GM21390 (cell line): ENCODE data around the gene ADRB2.

Experiments used
- ATAC-seq: cut with Tn5 transposase; IDR thresholded peaks from one replicate; pipeline ENCODE4 v1.9.1; 2021; ENCODE audit not compliant: unreplicated experiment

The ADRB2 gene

DNA sequence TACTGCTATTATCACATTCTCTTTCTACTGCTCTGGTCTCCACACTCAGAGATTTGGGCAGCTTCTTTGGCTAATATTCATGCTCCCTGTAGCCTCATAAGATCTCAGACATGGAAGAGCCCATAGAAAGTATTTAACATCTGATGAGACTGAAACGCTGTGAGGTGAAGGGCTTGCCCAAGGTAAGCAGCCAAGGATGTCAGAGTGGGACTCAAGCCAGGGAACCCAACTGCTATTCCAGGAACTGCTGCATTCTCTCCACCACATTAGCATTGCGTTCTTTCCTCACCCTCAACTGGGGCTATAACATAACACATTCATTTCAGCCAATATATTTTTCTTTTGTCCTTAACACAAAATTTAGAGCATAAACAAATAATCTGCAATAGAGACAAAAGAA is 3.8 kb downstream of the ADRB2 start:
- no peak for ATAC-seq

DNA sequence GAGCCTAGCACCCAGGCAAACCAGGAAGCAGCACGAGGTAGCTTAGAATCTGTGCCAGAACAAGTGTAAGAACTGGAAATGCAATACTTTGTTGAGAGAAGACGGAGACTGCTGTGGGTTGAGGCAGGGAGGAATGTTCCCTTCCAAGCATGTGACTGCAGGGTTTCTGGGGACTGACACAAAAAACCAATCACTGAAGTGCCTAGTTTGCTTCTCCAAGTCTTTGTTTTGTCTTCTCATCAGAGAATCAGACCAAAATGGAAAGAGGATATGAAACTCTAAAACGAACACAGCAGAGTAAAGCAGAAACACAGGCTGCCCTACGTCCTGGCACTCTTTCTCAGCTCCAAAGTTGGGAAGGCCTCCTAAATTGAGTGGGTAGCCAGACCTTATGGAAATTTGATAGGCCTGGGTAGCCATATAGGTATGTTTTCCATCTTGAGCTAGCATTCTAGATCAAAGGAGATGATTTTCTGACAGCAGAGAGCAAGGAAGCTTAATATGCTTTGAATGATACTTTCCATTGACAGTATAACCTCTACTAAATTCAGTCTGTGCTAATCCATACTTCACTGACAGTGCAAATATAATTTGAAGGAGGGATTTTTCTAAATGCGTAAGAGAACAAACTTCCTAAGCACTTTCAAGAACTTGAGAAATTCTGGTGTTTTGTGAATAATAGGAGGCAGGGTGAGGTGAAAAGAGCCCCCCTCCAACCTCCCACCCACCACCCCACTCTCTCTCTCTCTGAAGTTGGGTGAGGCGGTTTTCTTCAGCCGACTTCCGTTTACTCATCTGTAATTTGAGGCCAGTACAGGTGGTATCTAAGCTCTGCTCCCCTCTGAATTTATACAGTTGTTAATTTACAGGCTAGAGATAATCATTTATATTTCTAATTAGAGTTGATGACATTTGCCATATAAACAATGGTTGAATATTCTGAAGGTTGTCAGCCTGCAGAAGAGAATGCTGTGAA is 5.5 kb downstream of the ADRB2 start:
- peak; percentile 93 for ATAC-seq

GRCh38 chr5:148833122-148833521 is 6.7 kb downstream of the ADRB2 start:
- ATAC-seq: no peak

GRCh38 chr5:148833925-148834324 is 7.5 kb downstream of the ADRB2 start:
- ATAC-seq: no peak

DNA sequence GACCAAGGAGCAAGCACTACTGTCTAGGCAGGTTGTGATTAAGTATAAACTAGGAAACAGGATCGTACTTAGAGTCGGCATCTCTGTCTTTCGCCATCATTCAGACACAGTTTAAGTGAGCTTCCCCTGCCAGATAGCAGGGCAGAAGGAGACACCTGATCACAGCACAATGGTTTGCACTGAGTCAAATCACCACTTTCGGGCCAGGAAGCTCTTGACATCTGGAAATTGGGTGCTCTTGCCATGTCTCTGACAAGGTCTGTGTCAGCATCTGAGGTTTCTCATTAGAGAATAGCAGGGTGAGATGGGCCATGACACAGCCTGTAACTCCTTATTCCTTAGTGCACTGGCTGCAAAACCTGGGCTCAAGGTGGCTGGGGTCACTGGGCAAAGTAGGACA is 8.3 kb downstream of the ADRB2 start:
- no peak for ATAC-seq

GRCh38 chr5:148836272-148837250 is 10.2 kb downstream of the ADRB2 start:
- no peak for ATAC-seq

DNA sequence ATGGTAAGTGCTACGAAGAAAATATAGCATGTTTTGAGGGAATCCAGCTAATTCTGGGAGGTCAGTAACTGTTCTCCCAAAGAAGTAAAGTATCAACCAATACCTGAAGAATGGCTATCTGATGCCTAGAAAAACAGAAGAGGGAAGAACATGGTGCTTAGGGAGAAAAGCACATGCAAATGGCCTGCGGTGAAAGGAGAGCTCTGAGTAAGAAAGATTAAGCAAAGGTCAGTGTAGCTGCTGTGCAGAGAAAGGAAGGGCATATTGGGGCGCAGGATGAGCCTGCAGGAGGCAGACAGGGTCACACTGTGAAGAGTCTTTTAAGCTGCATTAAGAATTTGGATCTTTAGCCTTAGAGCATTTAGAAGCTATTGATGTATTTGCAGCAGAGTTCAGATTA is 11.0 kb downstream of the ADRB2 start:
- ATAC-seq: no peak

DNA sequence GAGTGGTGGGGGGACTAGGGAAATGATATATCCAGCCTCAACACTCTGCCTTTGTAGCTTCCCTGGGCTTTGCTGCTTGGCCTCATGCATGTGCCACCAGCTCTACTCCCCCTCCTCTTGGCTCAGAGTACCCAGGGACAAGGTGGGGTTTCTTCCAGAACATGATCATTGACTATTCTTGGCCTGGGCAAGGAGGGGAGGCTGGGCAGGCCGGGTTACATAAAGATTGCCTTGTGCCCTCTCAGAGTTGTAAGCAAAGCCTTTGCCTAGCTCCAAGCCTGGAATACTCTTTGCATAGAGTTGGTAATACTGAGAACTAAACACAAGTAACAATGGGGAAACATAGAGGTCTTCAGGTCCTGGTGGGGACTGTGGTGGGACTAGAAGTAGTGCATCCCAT is 11.9 kb downstream of the ADRB2 start:
- no peak for ATAC-seq

- peak; percentile 51 for ATAC-seq
Observed at GRCh38 chr5:148839960-148840359, 13.5 kb downstream of the ADRB2 start.

GRCh38 chr5:148840531-148840930 is 14.1 kb downstream of the ADRB2 start:
- no peak for ATAC-seq

DNA sequence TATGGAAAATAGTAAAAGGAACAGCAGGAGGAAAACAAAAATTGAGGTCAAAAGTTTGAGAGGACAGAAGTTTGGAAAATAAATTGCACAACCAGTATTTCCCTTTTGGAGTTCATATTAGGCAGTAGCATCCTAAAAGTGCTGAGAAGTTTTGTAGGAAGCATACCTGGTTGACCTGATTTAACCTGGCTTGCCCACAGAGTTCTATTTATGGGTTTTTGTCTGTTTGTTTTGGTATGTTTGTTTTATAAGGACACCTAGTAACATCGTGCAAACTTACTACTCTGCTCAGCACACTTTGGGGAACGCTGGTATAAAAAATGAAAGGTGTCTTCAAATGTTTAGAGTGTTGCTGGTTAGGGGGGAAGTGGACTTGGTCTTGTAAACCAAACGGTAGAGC is 15.1 kb downstream of the ADRB2 start:
- ATAC-seq: no peak

GRCh38 chr5:148842161-148842560 is 15.8 kb downstream of the ADRB2 start:
- ATAC-seq: no peak

DNA sequence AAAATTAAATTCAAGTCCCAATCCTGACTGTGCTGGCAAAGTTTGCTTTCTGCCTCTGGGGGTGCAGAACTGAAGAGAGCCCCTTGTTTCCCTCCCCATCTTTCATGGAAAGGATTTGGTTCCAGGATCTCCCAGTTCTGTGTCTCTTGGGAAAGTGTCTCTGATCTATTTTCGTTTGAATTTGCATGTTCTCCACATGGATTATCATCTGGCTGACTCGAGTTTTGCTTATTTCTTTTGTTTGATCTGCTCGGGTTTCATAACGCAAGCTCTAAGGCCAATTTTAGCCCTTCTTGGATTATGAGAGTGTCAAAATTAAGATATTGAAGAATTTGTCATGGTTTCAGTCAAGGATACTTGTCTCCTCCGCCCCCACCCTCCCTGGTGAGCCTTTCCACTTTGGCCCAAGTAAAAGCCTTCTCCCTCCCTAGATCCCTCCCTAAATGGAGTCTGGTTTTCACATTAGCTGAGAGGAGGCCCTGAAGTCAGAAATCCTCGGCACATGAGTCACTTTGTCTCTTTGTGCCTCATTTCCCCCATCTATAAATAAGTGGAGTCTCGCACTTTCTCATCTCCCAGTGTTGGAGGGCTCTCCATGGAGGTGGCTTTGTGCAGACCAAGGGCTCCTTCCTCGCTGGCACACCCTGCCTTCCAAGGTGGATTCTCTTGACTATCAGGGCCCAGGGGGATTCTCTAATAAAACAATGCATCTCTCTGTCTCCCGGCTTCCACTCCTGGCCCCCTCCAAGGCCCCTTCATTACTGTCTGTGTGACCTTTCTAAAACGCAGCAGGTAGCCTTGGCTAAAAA is 17.3 kb downstream of the ADRB2 start:
- ATAC-seq: no peak

DNA sequence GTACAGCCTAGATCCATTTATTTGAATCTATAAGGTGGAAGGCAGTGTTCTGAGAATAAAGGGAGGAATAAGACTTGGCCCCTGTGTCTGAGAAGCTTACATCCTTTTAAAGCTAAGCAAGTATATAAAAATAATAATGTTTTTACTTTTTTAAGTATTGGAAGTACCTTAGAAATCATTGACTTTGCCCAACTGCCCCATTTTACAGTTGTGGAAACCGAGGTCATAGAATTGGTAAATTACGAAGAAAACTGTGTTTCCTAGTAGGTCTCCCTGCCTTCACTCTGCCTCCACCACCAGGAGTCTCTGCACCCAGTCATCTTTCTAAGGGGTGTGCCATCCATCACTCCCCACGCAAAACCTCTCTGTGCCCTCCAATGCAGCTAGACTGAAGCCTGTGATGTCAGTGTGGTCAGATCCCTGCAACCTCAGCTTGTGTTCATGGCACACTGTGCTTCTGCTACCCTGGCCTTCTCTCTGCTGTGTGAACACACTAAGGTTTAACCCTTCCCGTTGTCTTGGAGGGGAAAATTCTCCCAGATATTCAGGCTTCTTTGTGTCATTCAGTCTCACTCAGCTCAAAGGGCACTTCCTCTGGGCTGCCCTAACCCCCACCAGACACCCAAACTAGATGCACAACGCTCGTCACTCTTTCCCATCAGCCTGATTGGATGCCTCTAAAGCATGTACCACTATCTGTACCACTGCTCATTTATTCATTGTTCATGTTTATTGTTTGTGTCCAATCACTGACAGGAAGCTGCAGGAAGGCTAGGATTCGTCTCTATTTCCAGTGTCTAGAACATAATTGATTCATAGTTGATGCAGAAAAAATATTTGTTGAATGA is 18.2 kb downstream of the ADRB2 start:
- ATAC-seq: no peak

DNA sequence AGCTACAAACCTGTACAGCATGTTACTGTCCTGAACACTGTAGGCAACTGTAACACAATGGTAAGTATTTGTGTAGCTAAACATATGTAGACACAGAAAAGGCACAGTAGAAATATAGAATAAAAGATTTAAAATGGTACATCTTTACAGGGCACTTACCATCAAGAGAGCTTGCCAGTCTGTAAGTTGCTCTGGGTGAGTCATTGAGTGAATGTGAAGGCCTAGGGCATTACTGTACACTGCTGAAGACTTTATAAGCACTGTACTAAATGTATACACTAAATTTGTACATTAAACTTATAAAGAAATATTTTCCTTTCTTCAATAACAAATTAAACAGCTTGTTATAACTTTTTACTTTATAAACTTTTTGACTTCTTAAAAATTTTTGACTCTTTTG is 20.5 kb downstream of the ADRB2 start:
- no peak for ATAC-seq

DNA sequence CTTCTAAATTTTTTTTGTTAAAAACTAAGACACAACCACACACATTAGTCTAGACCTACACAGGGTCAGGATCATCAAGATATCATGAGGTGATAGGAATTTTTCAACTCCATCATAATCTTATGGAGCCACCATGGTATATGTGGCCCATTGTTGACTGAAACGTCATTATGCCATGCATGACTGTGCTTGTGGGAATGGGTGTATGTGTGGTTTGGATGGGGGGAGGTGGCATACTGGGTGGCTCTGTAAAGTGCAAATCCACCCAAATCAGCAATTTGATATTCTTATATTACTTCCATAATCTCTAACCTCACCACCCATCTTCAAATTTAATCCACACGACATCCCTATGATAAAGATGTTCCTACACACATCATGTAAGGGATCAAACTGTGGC is 21.0 kb downstream of the ADRB2 start:
- no peak for ATAC-seq

DNA sequence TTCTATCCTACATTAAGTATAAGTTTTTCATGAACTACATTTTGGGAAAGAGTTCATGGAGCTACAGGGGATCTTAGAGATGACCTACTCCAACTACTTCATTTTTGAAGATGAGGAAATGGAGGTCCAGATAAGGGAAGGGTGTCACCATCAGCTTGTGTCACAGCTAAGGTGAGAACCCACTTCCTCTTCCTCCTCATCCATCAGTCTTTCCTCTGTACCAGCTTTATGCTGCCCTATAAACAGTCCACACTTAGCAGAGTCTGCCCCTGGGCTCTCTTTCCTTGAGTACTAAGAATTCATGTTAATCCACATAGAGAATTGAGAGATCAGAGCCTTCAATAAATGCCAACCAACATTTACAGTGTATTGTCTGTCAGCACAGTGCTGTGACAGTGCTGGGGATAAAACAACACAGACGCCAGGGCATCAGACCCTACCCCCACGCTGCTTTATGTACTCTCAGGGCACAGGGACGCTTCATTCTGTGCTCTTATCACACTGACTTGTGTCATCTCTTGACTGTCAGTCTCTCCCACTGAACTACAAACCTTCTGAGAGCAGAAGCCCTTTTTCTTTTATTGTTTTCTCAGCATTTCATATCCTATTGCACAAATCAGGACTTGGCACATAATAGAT is 22.1 kb downstream of the ADRB2 start:
- no peak for ATAC-seq

DNA sequence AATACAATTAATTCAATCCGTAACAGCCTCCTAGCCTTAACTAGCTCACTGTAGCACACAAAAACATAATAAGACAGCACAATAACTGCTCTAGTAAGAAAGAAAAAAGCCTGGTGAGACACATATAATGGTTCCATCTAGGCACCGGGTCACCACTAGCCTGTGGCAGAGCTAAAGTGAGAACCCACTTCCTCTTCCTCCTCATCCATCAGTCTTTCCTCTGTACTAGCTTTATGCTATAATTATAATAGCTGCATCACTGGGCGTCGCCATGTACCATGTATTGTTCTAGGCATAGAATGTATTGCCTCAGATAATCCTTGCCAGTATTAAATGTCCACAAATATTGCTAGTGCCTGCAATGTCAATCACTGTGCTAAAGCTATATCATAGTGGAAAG is 23.1 kb downstream of the ADRB2 start:
- no peak for ATAC-seq

- no peak for ATAC-seq
Observed at GRCh38 chr5:148850836-148851235, 24.4 kb downstream of the ADRB2 start.
